Measurements from ENCODE around the gene ITSN1. TPM values are rescaled to one million over a fixed set of nuclear protein-coding genes. Genes with fewer than 3 reads are reported as not detected.

ITSN1 gene
- total and polyA plus RNA-seq, 2 of the 13 experiments (the other 11 are each of a cell fraction or from before 2014, with no cell fraction given), result 26.1 to 33.8 TPM

- POLR2A ChIA-PET, result no interaction called here
- CTCF ChIA-PET (ENCODE audit: low intra/inter-chr PET ratio, low total read pairs), result no interaction called here
- DNase-seq (ENCODE audit: low spot score), result no peak
- H3K4me2 ChIP-seq (ENCODE audit: low read depth, low read length), result no peak overlapping the region
- intact Hi-C loops (cut with micrococcal nuclease; ENCODE audit: unreplicated experiment), result no loop called here
- FAIRE-seq, result no peak
- H3K4me3 ChIP-seq (replicated peaks in 1 of 3; ENCODE audit: insufficient read depth in 1 of 3, low read depth in 2 of 3, low read length in 3 of 3), result no peak overlapping the region
- 94% methylated on average over 3 of the region's 3 CpGs for WGBS (ENCODE audit: low lambda C conversion rate)
- H4K20me1 ChIP-seq (ENCODE audit: insufficient read depth, low read length), result no peaks in the 10 kb centered on the region
- peaks cover 28% of the 10 kb centered on the region for H3K4me1 ChIP-seq (ENCODE audit: insufficient read depth, low read length)
- H3K9ac ChIP-seq (ENCODE audit: insufficient read depth, low read depth, low read length), result no peak overlapping the region
- ATAC-seq, result no peak
- no peak overlapping the region for H2AFZ ChIP-seq (ENCODE audit: low read length)
- H3K9me3 ChIP-seq (ENCODE audit: low read length), result no peaks in the 10 kb centered on the region
- 0 out of 5 replicates have a peak, but pooled peaks cover 0 to 5% of the 10 kb centered on the region in 2 experiments for H3K27me3 ChIP-seq (ENCODE audit: control insufficient read depth in 1 of 2, insufficient read depth in 2 of 2, low read length in 2 of 2)
- no peaks in the 10 kb centered on the region for H3K79me2 ChIP-seq (ENCODE audit: insufficient read depth, low read length)
- no peak overlapping the region for H3K27ac ChIP-seq (ENCODE audit: extremely low read length, insufficient read depth, low read length)
- peaks cover 2 to 6% of the 10 kb centered on the region in 2 experiments; a peak in 3 of 5 replicates for H3K36me3 ChIP-seq (replicated peaks in 1 of 2; ENCODE audit: control insufficient read depth in 1 of 2, insufficient read depth in 2 of 2, low read length in 2 of 2)
- in situ Hi-C loops (cut with HindIII; ENCODE audit: extremely low pct_ligation_motif_present, low pct_unique_long_range_greater_than_20kb), result no loop called here
- BruUV-seq (replicated peaks), result no TSS peak
- TF ChIP-seq HNRNPUL1 (IDR thresholded peaks at IDR 0.05; ENCODE audit: low read depth, low read length) (no peak), ZNF709 (CRISPR knock-in tag; IDR thresholded peaks at IDR 0.05) (no peak), STAG1 (CRISPR knock-in tag; IDR thresholded peaks at IDR 0.05) (no peak), ZNF616 (CRISPR knock-in tag; IDR thresholded peaks at IDR 0.05; ENCODE audit: low read depth) (no peak), ZNF83 (CRISPR knock-in tag; IDR thresholded peaks at IDR 0.05; ENCODE audit: borderline replicate concordance) (no peak), ZXDC (CRISPR knock-in tag; IDR thresholded peaks at IDR 0.05) (no peak), MBNL3 (CRISPR knock-in tag; conservative IDR thresholded peaks at IDR 0.05) (no peak), MTF2 (CRISPR knock-in tag; IDR thresholded peaks at IDR 0.05; ENCODE audit: borderline replicate concordance) (no peak), CREBL2 (CRISPR knock-in tag; IDR thresholded peaks at IDR 0.05; ENCODE audit: borderline replicate concordance) (no peak), SMARCE1 (IDR thresholded peaks at IDR 0.05; ENCODE audit: borderline replicate concordance) (no peak), JDP2 (CRISPR knock-in tag; IDR thresholded peaks at IDR 0.05; ENCODE audit: borderline replicate concordance) (no peak), NR0B2 (CRISPR knock-in tag; IDR thresholded peaks at IDR 0.05) (no peak), POGZ (CRISPR knock-in tag; IDR thresholded peaks at IDR 0.05) (no peak), POLR2AphosphoS2 (IDR thresholded peaks at IDR 0.05; ENCODE audit: low read depth, low read length) (no peak), ZNF577 (CRISPR knock-in tag; IDR thresholded peaks at IDR 0.05; ENCODE audit: borderline replicate concordance, low read depth) (no peak), ZBTB25 (CRISPR knock-in tag; IDR thresholded peaks at IDR 0.05) (no peak), ZNF609 (CRISPR knock-in tag; IDR thresholded peaks at IDR 0.05; ENCODE audit: borderline replicate concordance) (no peak)
Observed at GRCh38 chr21:33897739-33898138, 255.4 kb downstream of the ITSN1 start.
